Small intestine (tissue), 16 donors: ENCODE data around the gene CHKB. TPM values are rescaled to one million over a fixed set of nuclear protein-coding genes. Genes with fewer than 3 reads are reported as not detected.

Source experiments
- DNase-seq, 2 donors: peaks; one replicate each; pipeline versions ENCODE4 v3.0.0 to v3.0.0-alpha.2; 2013
- FAIRE-seq: peaks from 2 replicates; lab custom pipeline; 2012; peaks lifted over from hg19 to GRCh38; lab: Jason Lieb, UNC
- H3K27ac ChIP-seq, 3 donors: one replicate each; pipeline ENCODE4 v1.5.1; 2013; ENCODE audit warnings: low read length in 2 of 3, mild to moderate bottlenecking in 2 of 3, control low read depth in 1 of 3, inconsistent platforms in 1 of 3, low read depth in 1 of 3, moderate library complexity in 1 of 3
- H3K27me3 ChIP-seq, 3 donors: one replicate each; pipeline ENCODE4 v1.6.1; 2013; ENCODE audit warnings: low read length in 3 of 3, inconsistent platforms in 1 of 3; ENCODE audit not compliant: control insufficient read depth in 3 of 3, insufficient read depth in 3 of 3
- H3K36me3 ChIP-seq, 3 donors: one replicate each; pipeline ENCODE4 v1.6.1; 2013; ENCODE audit warnings: low read length in 3 of 3, inconsistent platforms in 1 of 3, low read depth in 1 of 3, mild to moderate bottlenecking in 1 of 3, moderate library complexity in 1 of 3; ENCODE audit not compliant: control insufficient read depth in 3 of 3, insufficient read depth in 2 of 3
- H3K4me1 ChIP-seq, 3 donors: one replicate each; pipeline ENCODE4 v1.6.1; 2013; ENCODE audit warnings: low read length in 2 of 3, inconsistent platforms in 1 of 3, low read depth in 1 of 3, mild to moderate bottlenecking in 1 of 3, moderate library complexity in 1 of 3; ENCODE audit not compliant: control insufficient read depth in 3 of 3, insufficient read depth in 2 of 3
- H3K4me3 ChIP-seq, 3 donors: one replicate each; pipeline ENCODE4 v1.5.1; 2013; ENCODE audit warnings: low read length in 3 of 3, control low read depth in 1 of 3, inconsistent platforms in 1 of 3, low read depth in 1 of 3, mild to moderate bottlenecking in 1 of 3, moderate library complexity in 1 of 3
- H3K9me3 ChIP-seq, 2 donors: one replicate each; pipeline ENCODE4 v1.6.1; 2013; ENCODE audit warnings: low read depth in 1 of 2, low read length in 1 of 2; ENCODE audit not compliant: control insufficient read depth in 2 of 2, insufficient read depth in 1 of 2
- WGBS, 3 donors: extraction: QIAGEN DNeasy Blood & Tissue Kit; methylation state at CpG; one replicate each; pipeline ENCODE4 v1.1.7; 2013; 5-methylcytosine and 5-hydroxymethylcytosine counted together
- long read RNA-seq, 10 donors: transcript quantifications; one replicate each; lab custom pipeline, GENCODE V29; 2026
- polyA plus RNA-seq, 4 donors: library from polyadenylated mRNA; stranded (reverse) in 3 of 4; unstranded in 1 of 4; fragments of 200-250 nt in 3 of 4; fragments of 120-200 nt in 1 of 4; gene quantifications; one replicate each; pipeline versions ENCODE4 v1.2.1 to v1.2.3, GENCODE V29; 2013
- donor health status: healthy with polysubstance abuse.
- donor health status: control.
- donor health status: control.
- donor health status: Bipolar disorder and iron deficiency.
- donor health status: healthy.

The CHKB gene
- polyA plus RNA-seq: 100 to 1,000 TPM in 3 of 4 donors, 10 to 100 TPM in 1; 61.2 to 371 (median 223) TPM
- long read RNA-seq, donor 1, transcript CHKB-208 (8 exons, 2,114 nt): minor isoform, 6 of 64 reads
- long read RNA-seq, donor 1, transcript CHKB-201 (11 exons, 1,638 nt): major isoform, 24 of 64 reads
- long read RNA-seq, donor 1, transcript CHKB-212 (9 exons, 2,069 nt): minor isoform, 8 of 64 reads
- long read RNA-seq, donor 1, partial matches to known transcripts: 24 of 64 reads
- long read RNA-seq, donor 1, other reads (novel, unspliced or antisense): 0 of 64 reads
- long read RNA-seq, donor 2, partial matches to known transcripts: 0 of 3 reads
- long read RNA-seq, donor 2, other reads (novel, unspliced or antisense): 0 of 3 reads
- long read RNA-seq, donor 3, transcript CHKB-201 (11 exons, 1,638 nt): major isoform, 5 of 9 reads
- long read RNA-seq, donor 3, partial matches to known transcripts: 0 of 9 reads
- long read RNA-seq, donor 3, other reads (novel, unspliced or antisense): 0 of 9 reads
- long read RNA-seq, donor 4: 0 reads
- long read RNA-seq, donor 5, partial matches to known transcripts: 0 of 6 reads
- long read RNA-seq, donor 5, other reads (novel, unspliced or antisense): 0 of 6 reads
- long read RNA-seq, donor 6, partial matches to known transcripts: 0 of 6 reads
- long read RNA-seq, donor 6, other reads (novel, unspliced or antisense): 0 of 6 reads
- long read RNA-seq, donor 7, transcript CHKB-201 (11 exons, 1,638 nt): major isoform, 14 of 23 reads
- long read RNA-seq, donor 7, partial matches to known transcripts: 7 of 23 reads
- long read RNA-seq, donor 7, other reads (novel, unspliced or antisense): 0 of 23 reads
- long read RNA-seq, donor 8, partial matches to known transcripts: 0 of 1 reads
- long read RNA-seq, donor 8, other reads (novel, unspliced or antisense): 0 of 1 reads
- long read RNA-seq, donor 9, partial matches to known transcripts: 0 of 1 reads
- long read RNA-seq, donor 9, other reads (novel, unspliced or antisense): 0 of 1 reads
- long read RNA-seq, donor 10, transcript CHKB-201 (11 exons, 1,638 nt): major isoform, 7 of 14 reads
- long read RNA-seq, donor 10, partial matches to known transcripts: 0 of 14 reads
- long read RNA-seq, donor 10, other reads (novel, unspliced or antisense): 0 of 14 reads

- Histone ChIP-seq H3K36me3 (peaks cover 0 to 31% (median 0%) of the 10 kb centered on the region in 3 donors), H3K4me1 (peaks cover 7 to 25% (median 7%) of the 10 kb centered on the region in 3 donors), H3K4me3 (peak within 1 kb of the TSS; percentile 81 to 96 (median 82)), H3K27me3 (peaks cover 0 to 3% (median 0%) of the 10 kb centered on the region in 3 donors), H3K9me3 (no peaks in the 10 kb centered on the region), H3K27ac (peak within 1 kb of the TSS; percentile 97 to 99 (median 98))
- DNase-seq (peak; percentile 99), FAIRE-seq (peak; percentile 5)
- 0% methylated on average over 36 to 96 of the region's 96 CpGs for WGBS, 3 donors
Observed at GRCh38 chr22:50582493-50583293, at the start of gene CHKB. Gene CHKB (minus strand): TSS chr22:50582849. CDS start chr22:50582781, 68 bp downstream.

GRCh38 chr22:50630376-50630775 lies 47.7 kb upstream of the CHKB start:
- Histone ChIP-seq H3K9me3 (no peaks in the 10 kb centered on the region), H3K4me1 (peaks cover 3 to 21% (median 10%) of the 10 kb centered on the region in 3 donors), H3K4me3 (no peak overlapping the region), H3K27ac (no peak overlapping the region), H3K27me3 (no peaks in the 10 kb centered on the region), H3K36me3 (peaks cover 0 to 13% (median 0%) of the 10 kb centered on the region in 3 donors)
- WGBS, 3 donors: 90 to 92% (median 92%) methylated on average over 5 of the region's 5 CpGs
- DNase-seq (no peak), FAIRE-seq (no peak)

- no peak for FAIRE-seq
Observed at GRCh38 chr22:50628543-50629134, 46.0 kb upstream of the CHKB start.

GRCh38 chr22:50627642-50628542 lies 45.2 kb upstream of the CHKB start, which contains the start of gene ARSA:
Gene ARSA (minus strand): TSS chr22:50628152. CDS start chr22:50627779, 373 bp downstream.
- H3K27ac ChIP-seq: peak within 1 kb of the TSS; percentile 69 to 87 (median 73)
- H3K4me3 ChIP-seq: peak within 1 kb of the TSS; percentile 68 to 93 (median 77)
- FAIRE-seq (no peak), DNase-seq (peak; percentile 85 to 90)
- WGBS, 3 donors: 1 to 4% (median 2%) methylated on average over 71 to 88 of the region's 88 CpGs
- H3K9me3 ChIP-seq: no peaks in the 10 kb centered on the region
- no peaks in the 10 kb centered on the region for H3K27me3 ChIP-seq
- H3K4me1 ChIP-seq: peaks cover 5 to 29% (median 10%) of the 10 kb centered on the region in 3 donors
- H3K36me3 ChIP-seq: peaks cover 0 to 14% (median 0%) of the 10 kb centered on the region in 3 donors

More at GRCh38 chr22:50628543-50629134, 46.0 kb upstream of the CHKB start:
- WGBS, 3 donors: 20 to 23% (median 21%) methylated on average over 16 of the region's 16 CpGs
- no peaks in the 10 kb centered on the region for H3K9me3 ChIP-seq
- peaks cover 5 to 24% (median 10%) of the 10 kb centered on the region in 3 donors for H3K4me1 ChIP-seq
- peak overlapping the region; percentile 69 to 73 (median 73) for H3K27ac ChIP-seq
- no peaks in the 10 kb centered on the region for H3K27me3 ChIP-seq
- peaks cover 0 to 14% (median 0%) of the 10 kb centered on the region in 3 donors for H3K36me3 ChIP-seq
- H3K4me3 ChIP-seq: peak overlapping the region; percentile 45 to 68 (median 51)
- DNase-seq: peak in 1 of 2 donors; percentile 20

- Histone ChIP-seq H3K27me3 (no peaks in the 10 kb centered on the region), H3K36me3 (peaks cover 0 to 14% (median 0%) of the 10 kb centered on the region in 3 donors), H3K27ac (peak overlapping the region; percentile 52 to 87 (median 64)), H3K4me1 (peaks cover 5 to 36% (median 12%) of the 10 kb centered on the region in 3 donors), H3K4me3 (peak overlapping the region; percentile 61 to 93 (median 77)), H3K9me3 (no peaks in the 10 kb centered on the region)
- WGBS, 3 donors: 47 to 77% (median 72%) methylated on average over 35 to 42 of the region's 42 CpGs
- FAIRE-seq: no peak
- no peak for DNase-seq
Observed at GRCh38 chr22:50626850-50627641, 44.4 kb upstream of the CHKB start.

- peaks cover 5 to 43% (median 12%) of the 10 kb centered on the region in 3 donors for H3K4me1 ChIP-seq
- FAIRE-seq (no peak), DNase-seq (no peak)
- no peaks in the 10 kb centered on the region for H3K27me3 ChIP-seq
- no peak overlapping the region for H3K27ac ChIP-seq
- WGBS, 3 donors: 85 to 89% (median 88%) methylated on average over 12 of the region's 12 CpGs
- H3K9me3 ChIP-seq: no peaks in the 10 kb centered on the region
- H3K4me3 ChIP-seq: no peak overlapping the region
- H3K36me3 ChIP-seq: peaks cover 0 to 14% (median 0%) of the 10 kb centered on the region in 3 donors
Observed at GRCh38 chr22:50626314-50626849, 43.7 kb upstream of the CHKB start.
